ENCODE data around the gene GRID1.

The GRID1 gene

GRCh38 chr10:86073199-86073977, 293.2 kb downstream of the GRID1 start:
- no peak overlapping the region for H3K4me3 ChIP-seq (ENCODE audit: low read depth, low read length)

- no peak overlapping the region for H3K4me3 ChIP-seq (ENCODE audit: low read depth, low read length)
Observed at GRCh38 chr10:86072413-86072812, 294.2 kb downstream of the GRID1 start.

- H3K4me3 ChIP-seq (ENCODE audit: low read depth, low read length), result no peak overlapping the region
Observed at GRCh38 chr10:86071758-86072157, 294.8 kb downstream of the GRID1 start.

- H3K4me3 ChIP-seq (ENCODE audit: low read depth, low read length), result no peak overlapping the region
Observed at GRCh38 chr10:86071145-86071544, 295.4 kb downstream of the GRID1 start.

DNA sequence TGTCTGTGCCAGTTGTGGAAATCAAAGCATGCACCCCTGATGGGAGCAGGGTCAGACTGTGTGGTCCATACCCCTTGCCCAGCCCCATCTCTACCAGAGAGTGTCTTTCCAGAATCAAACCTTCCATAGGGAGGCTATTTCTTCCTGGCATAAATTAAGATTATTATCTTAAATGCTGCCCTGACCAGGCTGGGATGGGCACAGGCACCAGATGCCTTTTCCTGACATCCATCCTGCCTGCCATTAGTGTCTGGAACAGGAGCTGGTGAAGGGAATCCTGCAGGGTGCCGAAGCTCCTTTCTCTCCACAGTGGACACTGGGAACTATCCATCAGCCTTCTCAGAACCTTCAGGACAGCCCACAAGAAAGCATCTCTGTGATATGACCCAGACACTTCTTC, 296.3 kb downstream of the GRID1 start:
- no peak overlapping the region for H3K4me3 ChIP-seq (ENCODE audit: low read depth, low read length)

DNA sequence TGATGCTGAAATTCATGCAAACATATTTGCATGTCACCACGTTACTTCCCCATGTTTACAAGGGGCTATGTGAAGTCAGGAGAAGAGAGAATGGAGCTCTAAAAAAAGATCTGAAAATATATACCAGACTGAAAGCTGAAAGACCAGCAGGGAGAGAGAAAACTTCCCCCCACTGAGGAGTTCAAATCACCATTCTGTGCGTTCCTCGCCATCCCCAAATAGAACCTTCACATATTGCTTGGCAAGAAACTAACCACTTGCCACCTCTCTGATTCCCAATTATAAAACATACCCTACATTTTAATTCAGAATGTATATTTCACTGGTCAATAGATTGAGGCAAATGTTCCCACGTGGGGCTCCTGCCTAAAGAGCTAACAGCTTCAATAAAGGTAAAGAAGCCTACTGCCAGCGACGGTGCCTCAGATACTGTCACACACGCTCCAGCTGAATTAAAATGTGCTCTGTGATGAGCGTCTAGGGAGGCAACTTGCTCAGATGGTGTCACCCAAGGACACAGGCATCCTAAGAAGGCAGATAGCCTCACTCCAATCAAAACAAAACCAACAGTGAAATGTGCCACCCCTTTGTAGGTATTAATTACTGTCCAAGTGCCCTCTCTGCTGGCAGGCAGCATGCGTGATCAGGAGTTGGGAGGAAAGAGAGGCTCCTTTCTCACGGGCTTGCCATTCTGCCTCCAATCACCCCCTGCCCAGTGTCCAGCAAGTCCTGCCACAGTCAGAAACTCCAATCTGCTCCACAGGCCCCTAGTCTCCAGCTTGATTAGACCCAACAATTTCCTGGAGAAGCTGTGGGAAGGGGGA, 298.2 kb downstream of the GRID1 start:
- H3K4me3 ChIP-seq (ENCODE audit: low read depth, low read length), result no peak overlapping the region

GRCh38 chr10:86067436-86068050, 299.1 kb downstream of the GRID1 start:
- H3K4me3 ChIP-seq (ENCODE audit: low read depth, low read length), result no peak overlapping the region

- H3K4me3 ChIP-seq (ENCODE audit: low read depth, low read length), result no peak overlapping the region
Observed at GRCh38 chr10:86066696-86067095, 299.9 kb downstream of the GRID1 start.

GRCh38 chr10:86065711-86066251, 300.8 kb downstream of the GRID1 start:
- H3K4me3 ChIP-seq (ENCODE audit: low read depth, low read length), result no peak overlapping the region

GRCh38 chr10:86064931-86065662, 301.5 kb downstream of the GRID1 start:
- no peak overlapping the region for H3K4me3 ChIP-seq (ENCODE audit: low read depth, low read length)

- H3K4me3 ChIP-seq (ENCODE audit: low read depth, low read length), result no peak overlapping the region
Observed at GRCh38 chr10:86064219-86064618, 302.4 kb downstream of the GRID1 start.

DNA sequence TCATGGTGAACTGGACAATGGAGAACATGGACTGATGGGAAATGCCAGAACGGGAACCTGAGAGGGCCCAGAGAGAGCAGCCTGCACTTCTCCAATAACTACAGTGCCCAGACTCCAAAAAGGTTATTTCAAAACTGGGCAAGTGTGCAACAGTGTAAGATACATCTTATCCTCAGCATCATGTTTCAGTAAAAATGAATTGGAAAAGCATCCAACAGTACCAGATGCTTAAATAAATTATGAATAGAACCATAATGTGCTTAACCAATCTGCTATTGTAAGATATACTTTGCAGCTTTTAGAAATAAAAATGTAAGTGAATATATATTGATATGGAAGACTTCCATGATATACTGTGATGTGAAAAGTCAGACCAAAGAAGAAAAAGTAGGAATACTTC, 303.3 kb downstream of the GRID1 start:
- no peak overlapping the region for H3K4me3 ChIP-seq (ENCODE audit: low read depth, low read length)

DNA sequence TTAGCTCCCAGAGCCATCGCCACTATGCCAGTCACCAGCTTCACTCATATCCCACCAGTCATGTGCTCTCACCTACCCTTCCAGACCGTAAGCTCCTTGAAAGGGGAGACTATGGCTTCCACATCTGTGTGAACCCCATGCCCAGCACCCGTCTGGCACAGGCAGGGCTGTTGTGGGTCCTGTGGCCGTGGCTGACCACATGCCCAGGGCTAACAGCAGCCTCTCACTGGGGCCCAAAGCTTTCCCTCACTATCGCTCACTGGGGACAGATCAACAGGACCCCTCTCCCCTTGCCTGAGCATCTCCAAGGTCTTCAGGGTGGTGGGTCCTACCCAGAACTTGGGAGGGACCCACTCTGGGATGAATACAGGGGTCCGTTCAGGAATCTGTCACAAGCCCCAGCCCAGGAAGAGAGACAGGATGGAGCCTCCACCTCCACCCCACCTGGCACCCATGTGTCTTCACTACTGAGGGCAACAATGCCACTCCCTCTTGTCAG, 303.9 kb downstream of the GRID1 start:
- H3K4me3 ChIP-seq (ENCODE audit: low read depth, low read length), result no peak overlapping the region

DNA sequence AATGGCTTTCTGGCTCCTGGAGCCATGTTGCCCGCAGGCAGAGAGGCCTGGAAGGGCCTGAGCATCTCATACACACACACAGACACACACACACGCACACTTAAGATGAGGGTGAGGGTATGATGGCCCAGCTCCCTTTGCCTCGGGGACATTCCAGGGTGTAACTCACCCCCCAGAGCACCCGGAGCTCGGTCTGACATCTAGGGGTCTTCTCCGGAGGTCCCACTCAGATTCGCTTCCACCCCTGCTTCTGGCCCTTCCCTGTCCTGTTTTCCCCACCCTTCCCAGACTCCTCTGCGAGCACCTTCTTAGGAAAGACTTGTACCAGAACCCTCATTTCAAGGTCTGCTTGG, 304.4 kb downstream of the GRID1 start:
- no peak overlapping the region for H3K4me3 ChIP-seq (ENCODE audit: low read depth, low read length)

DNA sequence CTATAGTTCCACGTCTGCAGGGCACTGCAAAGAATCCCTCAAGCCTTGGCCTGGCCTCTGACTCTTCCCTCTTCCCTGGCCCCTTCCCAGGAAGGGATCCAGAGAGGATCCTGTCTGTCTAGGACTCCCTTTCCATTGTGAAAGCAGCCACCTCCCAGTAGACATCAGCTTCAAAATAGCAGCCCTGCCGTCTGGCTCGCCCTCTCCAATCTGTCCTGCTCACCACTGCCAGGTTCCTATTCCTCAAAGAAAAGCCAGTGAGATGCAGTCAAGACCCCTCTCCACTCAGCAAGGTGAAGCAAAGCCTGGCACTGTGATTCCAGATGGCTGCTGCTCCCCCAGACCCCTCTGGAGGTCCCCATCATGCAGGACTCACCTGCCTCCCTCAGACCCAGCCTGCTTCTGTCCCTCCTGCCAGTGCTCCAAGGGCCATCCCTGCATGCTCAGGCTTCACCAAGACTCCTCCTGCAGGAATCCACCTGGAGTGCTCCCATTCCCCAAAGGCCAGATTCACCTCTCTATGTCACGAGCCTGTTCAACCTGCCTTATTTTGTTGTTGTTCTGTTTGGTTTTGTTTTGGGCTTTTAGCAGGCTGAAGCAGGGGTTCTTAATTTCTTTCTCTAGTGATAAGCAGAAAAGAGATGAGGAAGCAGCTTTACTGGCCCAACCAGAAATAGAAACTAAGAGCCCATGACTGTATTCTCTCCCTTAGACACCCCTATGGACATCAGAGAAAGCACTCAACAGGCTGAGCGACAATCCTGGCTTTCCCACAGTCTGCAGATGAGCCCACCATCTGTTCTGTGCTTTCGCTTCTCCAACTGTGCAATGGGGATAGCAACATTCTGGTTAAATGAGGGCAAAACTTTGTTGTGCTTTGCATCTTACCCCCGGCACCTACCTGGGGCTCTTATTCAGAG, 305.1 kb downstream of the GRID1 start:
- no peak overlapping the region for H3K4me3 ChIP-seq (ENCODE audit: low read depth, low read length)

DNA sequence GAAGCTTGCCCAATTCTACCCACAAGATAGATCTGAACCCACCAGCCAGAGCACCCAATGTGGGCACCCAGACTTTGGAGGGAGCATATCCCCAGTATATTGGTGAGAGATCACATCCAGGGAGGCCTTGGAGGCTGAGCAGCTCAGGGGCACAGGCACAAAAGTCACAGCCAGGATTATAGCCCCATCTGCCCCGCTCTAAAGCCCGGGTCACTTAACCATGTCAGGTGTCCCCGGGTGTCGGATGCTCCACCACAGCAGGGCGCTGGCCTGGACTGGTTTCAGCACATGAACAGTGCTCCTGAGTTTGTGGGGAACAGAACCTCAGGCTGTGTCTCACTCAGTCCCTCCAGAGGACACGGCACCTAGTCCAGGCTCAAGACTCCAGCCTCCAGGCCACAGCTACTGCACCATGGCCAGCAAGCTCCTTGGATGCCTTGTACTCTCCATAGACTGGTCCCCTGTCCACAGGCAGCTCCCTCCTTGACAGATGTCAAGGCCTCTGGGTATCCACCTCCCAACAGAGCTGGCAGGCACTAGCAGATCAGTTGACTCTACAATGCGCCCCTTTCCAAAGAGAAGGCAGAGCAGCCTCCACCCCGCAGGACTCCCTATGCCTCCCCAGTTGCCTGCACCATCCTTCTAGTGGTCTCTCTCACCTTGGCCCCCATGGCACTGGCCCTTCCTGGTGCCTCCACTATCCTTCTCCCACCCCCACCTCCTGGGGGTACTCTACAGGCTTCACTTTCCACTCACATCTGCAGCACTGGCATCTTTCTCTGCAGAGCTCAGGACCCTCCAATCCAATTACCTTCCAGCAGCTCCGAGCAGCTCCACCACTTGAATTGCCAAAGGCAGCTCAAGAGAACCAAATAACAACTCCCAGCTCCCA, 306.0 kb downstream of the GRID1 start:
- no peak overlapping the region for H3K4me3 ChIP-seq (ENCODE audit: low read depth, low read length)

DNA sequence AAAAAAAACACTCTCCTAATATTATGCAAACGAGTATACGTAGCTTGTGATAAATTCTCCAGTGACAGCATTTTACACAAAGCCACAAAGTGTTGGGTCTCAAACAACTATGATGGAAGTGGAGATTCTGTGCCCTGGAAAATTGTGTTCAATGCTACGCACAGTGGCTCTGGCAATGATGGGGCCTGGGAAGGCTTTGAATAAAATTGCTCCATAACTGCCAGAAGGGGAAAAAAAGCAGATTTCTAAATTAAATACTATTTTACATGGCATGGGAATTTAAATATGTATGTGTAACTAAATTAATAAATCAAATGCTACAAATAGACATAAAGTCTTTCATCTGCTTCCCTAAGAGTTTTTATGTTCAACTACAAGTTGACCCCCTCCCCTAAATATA, 306.7 kb downstream of the GRID1 start:
- H3K4me3 ChIP-seq (ENCODE audit: low read depth, low read length), result no peak overlapping the region

- no peak overlapping the region for H3K4me3 ChIP-seq (ENCODE audit: low read depth, low read length)
Observed at GRCh38 chr10:86058964-86059363, 307.6 kb downstream of the GRID1 start.

DNA sequence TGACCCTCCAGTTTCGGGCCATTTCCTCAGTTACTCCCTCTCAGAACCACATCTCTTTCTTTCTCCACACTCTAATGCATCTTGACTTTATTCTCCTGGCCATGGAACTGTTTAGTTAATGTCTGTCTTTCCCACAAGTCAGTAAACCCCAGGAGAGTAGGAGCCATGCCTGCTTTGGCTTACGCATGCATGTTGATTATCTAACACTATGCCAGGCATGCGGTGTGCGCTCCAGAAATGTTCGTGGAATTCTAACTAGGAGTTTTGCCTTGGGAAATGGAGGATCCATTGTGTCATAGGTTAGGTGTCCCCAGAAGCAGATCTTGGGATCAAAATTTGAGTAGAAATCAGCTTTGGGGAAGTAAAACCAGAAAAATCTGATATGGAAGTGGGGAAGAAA, 308.9 kb downstream of the GRID1 start:
- H3K4me3 ChIP-seq (ENCODE audit: low read depth, low read length), result no peak overlapping the region
